Right lobe of liver (tissue), 6 donors: ENCODE results near the gene PPEF1. TPM values are rescaled to one million over a fixed set of nuclear protein-coding genes. Genes with fewer than 3 reads are reported as not detected.

Source experiments
- ATAC-seq, 4 donors: fragments of 200-7000 bp; cut with Tn5 transposase; one replicate each; pipeline ENCODE4 v1.9.1; 2020; ENCODE audit warnings: mild to moderate bottlenecking in 4 of 4, moderate library complexity in 4 of 4
- DNase-seq, 3 donors: peaks; one replicate each; pipeline ENCODE4 v3.0.0-alpha.2; 2020
- H3K27ac ChIP-seq, 3 donors: fragments of 200-600 bp; one replicate each; pipeline ENCODE4 v1.8.0; 2022
- H3K27me3 ChIP-seq, 2 donors: fragments of 200-600 bp; one replicate each; pipeline ENCODE4 v1.8.0; 2022
- H3K36me3 ChIP-seq, 4 donors: fragments of 200-600 bp; sonication (generic) in 1 of 4; one replicate each; pipeline versions ENCODE4 v1.5.1 to v1.8.0; 2017 to 2022; ENCODE audit warnings: control low read depth in 1 of 4
- H3K4me1 ChIP-seq, 4 donors: fragments of 200-600 bp; sonication (generic) in 1 of 4; one replicate each; pipeline versions ENCODE4 v1.5.1 to v1.8.0; 2017 to 2022; ENCODE audit warnings: control low read depth in 1 of 4
- H3K4me3 ChIP-seq, 3 donors: fragments of 200-600 bp; one replicate each; pipeline ENCODE4 v1.8.0; 2022
- H3K9me3 ChIP-seq, 4 donors: fragments of 200-600 bp; sonication (generic) in 1 of 4; one replicate each; pipeline versions ENCODE4 v1.5.1 to v1.8.0; 2017 to 2022; ENCODE audit warnings: control low read depth in 1 of 4
- CTCF ChIP-seq, 4 donors: fragments of 200-600 bp in 3 of 4; fragments of 450-650 bp in 1 of 4; IDR thresholded peaks; one replicate each; pipeline versions ENCODE4 v1.5.1 to v1.8.0; 2016 to 2022; ENCODE audit warnings: antibody characterized with exemption in 4 of 4, mild to moderate bottlenecking in 2 of 4
- POLR2A ChIP-seq: fragments of 450-650 bp; IDR thresholded peaks from one replicate; pipeline ENCODE4 v1.6.1; 2017; ENCODE audit warnings: antibody characterized with exemption, mild to moderate bottlenecking
- WGBS: methylation state at CpG from one replicate; pipeline ENCODE4 v1.1.6; 2018; ENCODE audit warnings: low coverage, low lambda C conversion rate; ENCODE audit not compliant: insufficient coverage; ENCODE audit errors: missing lambda C conversion rate; 5-methylcytosine and 5-hydroxymethylcytosine counted together
- intact Hi-C, 2 donors: fragments of 100-400 bp; cut with DNase I; formaldehyde crosslinking; loops; one replicate each; pipeline versions ENCODE4 v1.11.2 to v1.14.1; 2022
- total RNA-seq, 6 experiments: library from RNA; depleted of rRNA in 2 of 6; stranded (reverse); fragments of >200 nt in 2 of 6; fragmentation: NEBNext Ultra II Directional in 3 of 6; extraction: Animal tissue kit (Norgen Biotek cat#: 25700) in 3 of 6; gene quantifications; one replicate each; pipeline versions ENCODE4 v1.1.0 to v1.2.4, GENCODE V29; 2016 to 2023
- donor health status: DM: no; HTN: yes; CAD: no.
- donor health status: DM: no; HTN: no; CAD: no.
- donor health status: DM: no; HTN: no; CAD: no.
- donor health status: DM: no; HTN: yes; CAD: no.
- donor health status: DM: no; HTN: yes; CAD: no.

Gene PPEF1
- total RNA-seq, 6 experiments from 2014 or later: not detected

- WGBS: 69% methylated on average over 15 of the region's 15 CpGs
- Histone ChIP-seq H3K4me3 (no peak overlapping the region), H3K9me3 (no peaks in the 10 kb centered on the region), H3K27ac (no peak overlapping the region), H3K27me3 (no peaks in the 10 kb centered on the region), H3K4me1 (no peaks in the 10 kb centered on the region), H3K36me3 (no peaks in the 10 kb centered on the region)
- ATAC-seq (peak in 1 of 4 donors; percentile 38), DNase-seq (no peak)
- TF ChIP-seq POLR2A: no peak
- intact Hi-C loops: no loop called here
Measured at GRCh38 chrX:18668071-18668835, 39.2 kb upstream of the PPEF1 start.

GRCh38 chrX:18672008-18672407 lies 35.4 kb upstream of the PPEF1 start, which contains the start of gene RS1:
RS1 (minus strand) TSS chrX:18672108; CDS start chrX:18672068, 40 bp downstream.
- intact Hi-C loops: no loop called here
- H3K27ac ChIP-seq: no peak within 1 kb of the TSS
- no peak for ATAC-seq
- H3K36me3 ChIP-seq: no peaks in the 10 kb centered on the region
- H3K27me3 ChIP-seq: no peaks in the 10 kb centered on the region
- 83% methylated on average over 10 of the region's 10 CpGs for WGBS
- no peaks in the 10 kb centered on the region for H3K9me3 ChIP-seq
- no peak within 1 kb of the TSS for H3K4me3 ChIP-seq
- no peak for DNase-seq
- TF ChIP-seq CTCF (IDR thresholded peaks at IDR 0.05): no peak
- TF ChIP-seq POLR2A: no peak
- no peaks in the 10 kb centered on the region for H3K4me1 ChIP-seq

DNA sequence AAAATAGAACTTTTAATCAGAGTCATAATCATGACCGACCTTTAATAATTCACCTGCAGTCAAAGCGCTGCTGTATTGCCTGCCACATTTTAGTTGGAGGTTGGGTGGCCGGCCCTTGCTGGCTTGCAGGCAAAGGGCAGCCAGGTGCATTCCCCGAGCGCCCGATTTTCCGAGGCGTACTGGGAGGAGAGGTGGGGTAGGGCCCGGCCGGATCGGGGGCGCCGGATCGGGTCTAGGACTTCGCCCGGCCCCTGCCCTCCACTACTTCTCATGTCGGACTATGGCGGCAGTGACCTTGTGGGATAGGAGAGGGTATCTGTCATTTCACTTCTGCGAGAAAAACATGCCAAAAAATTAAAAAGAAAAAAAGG lies 33.0 kb upstream of the PPEF1 start:
- ATAC-seq (peak; percentile 61 to 74 (median 66)), DNase-seq (peak; percentile 52 to 69 (median 57))
- Histone ChIP-seq H3K36me3 (no peaks in the 10 kb centered on the region), H3K4me3 (peak overlapping the region; percentile 45 to 70 (median 69)), H3K27ac (peak overlapping the region in 2 of 3 donors; percentile 32 to 72), H3K9me3 (no peaks in the 10 kb centered on the region), H3K4me1 (no peaks in the 10 kb centered on the region), H3K27me3 (no peaks in the 10 kb centered on the region)
- intact Hi-C loops: no loop called here
- no peak for TF ChIP-seq POLR2A
- WGBS: 20% methylated on average over 19 of the region's 19 CpGs

GRCh38 chrX:18674788-18675735 lies 32.4 kb upstream of the PPEF1 start:
- 25% methylated on average over 32 of the region's 74 CpGs for WGBS
- no peaks in the 10 kb centered on the region for H3K36me3 ChIP-seq
- ATAC-seq: peak; percentile 91 to 96 (median 93)
- no peaks in the 10 kb centered on the region for H3K4me1 ChIP-seq
- TF ChIP-seq CTCF (IDR thresholded peaks at IDR 0.05) (no peak), POLR2A (peak; percentile 25)
- H3K27me3 ChIP-seq: no peaks in the 10 kb centered on the region
- intact Hi-C loops: no loop called here
- peak overlapping the region; percentile 45 to 70 (median 69) for H3K4me3 ChIP-seq
- DNase-seq: peak; percentile 73 to 81 (median 76)
- H3K27ac ChIP-seq: peak overlapping the region; percentile 58 to 72 (median 59)
- no peaks in the 10 kb centered on the region for H3K9me3 ChIP-seq

DNA sequence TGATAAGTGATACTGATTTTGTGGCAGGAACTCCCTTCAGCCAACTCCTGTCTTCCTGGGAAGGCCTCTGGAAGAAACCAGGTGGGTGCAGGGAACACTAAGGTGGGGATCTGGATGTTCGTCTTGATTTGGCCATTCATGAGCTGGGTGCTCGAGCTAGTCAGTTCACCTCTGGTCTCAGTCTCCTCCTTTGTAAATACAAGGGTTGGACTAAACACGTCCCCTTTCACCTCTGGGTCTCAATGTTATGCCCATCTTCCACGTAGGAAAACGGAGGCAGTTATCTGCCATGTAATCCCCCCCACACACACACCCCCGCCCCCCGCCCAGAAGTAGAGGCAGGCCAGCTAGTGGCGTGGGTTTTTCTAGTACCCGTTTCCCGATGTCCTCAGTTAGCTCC lies 31.4 kb upstream of the PPEF1 start:
- Histone ChIP-seq H3K27me3 (no peaks in the 10 kb centered on the region), H3K27ac (no peak overlapping the region), H3K4me1 (no peaks in the 10 kb centered on the region), H3K36me3 (no peaks in the 10 kb centered on the region), H3K4me3 (no peak overlapping the region), H3K9me3 (no peaks in the 10 kb centered on the region)
- ATAC-seq: no peak
- no peak for DNase-seq
- TF ChIP-seq CTCF (IDR thresholded peaks at IDR 0.05) (no peak), POLR2A (no peak)
- 69% methylated on average over 5 of the region's 10 CpGs for WGBS
- intact Hi-C loops: no loop called here
